Testis (tissue), 2 donors: Measurements from ENCODE around the gene DLG5.

Experiments
- POLR2A ChIP-seq: fragments of 450-650 bp; IDR thresholded peaks from one replicate; pipeline ENCODE4 v1.6.1; 2017; ENCODE audit warnings: antibody characterized with exemption, mild to moderate bottlenecking, moderate library complexity
- TF ChIP-seq, protein P1 (sequence below), 3 experiments: fragments of 450-650 bp in 2 of 3; fragments of 200-600 bp in 1 of 3; sonication (generic) in 1 of 3; IDR thresholded peaks; one replicate each; pipeline ENCODE4 v1.5.1; 2016 to 2019; ENCODE audit warnings: antibody characterized with exemption in 3 of 3, mild to moderate bottlenecking in 2 of 3, moderate library complexity in 1 of 3

- TF ChIP-seq, protein P1, sequence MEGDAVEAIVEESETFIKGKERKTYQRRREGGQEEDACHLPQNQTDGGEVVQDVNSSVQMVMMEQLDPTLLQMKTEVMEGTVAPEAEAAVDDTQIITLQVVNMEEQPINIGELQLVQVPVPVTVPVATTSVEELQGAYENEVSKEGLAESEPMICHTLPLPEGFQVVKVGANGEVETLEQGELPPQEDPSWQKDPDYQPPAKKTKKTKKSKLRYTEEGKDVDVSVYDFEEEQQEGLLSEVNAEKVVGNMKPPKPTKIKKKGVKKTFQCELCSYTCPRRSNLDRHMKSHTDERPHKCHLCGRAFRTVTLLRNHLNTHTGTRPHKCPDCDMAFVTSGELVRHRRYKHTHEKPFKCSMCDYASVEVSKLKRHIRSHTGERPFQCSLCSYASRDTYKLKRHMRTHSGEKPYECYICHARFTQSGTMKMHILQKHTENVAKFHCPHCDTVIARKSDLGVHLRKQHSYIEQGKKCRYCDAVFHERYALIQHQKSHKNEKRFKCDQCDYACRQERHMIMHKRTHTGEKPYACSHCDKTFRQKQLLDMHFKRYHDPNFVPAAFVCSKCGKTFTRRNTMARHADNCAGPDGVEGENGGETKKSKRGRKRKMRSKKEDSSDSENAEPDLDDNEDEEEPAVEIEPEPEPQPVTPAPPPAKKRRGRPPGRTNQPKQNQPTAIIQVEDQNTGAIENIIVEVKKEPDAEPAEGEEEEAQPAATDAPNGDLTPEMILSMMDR (IDR thresholded peaks at IDR 0.05) = no peak
- no peak for TF ChIP-seq POLR2A
Observed at GRCh38 chr10:77892021-77892739, 34.4 kb downstream of the DLG5 start.
